ENCODE measurements around the gene PGF.

PGF gene

DNA sequence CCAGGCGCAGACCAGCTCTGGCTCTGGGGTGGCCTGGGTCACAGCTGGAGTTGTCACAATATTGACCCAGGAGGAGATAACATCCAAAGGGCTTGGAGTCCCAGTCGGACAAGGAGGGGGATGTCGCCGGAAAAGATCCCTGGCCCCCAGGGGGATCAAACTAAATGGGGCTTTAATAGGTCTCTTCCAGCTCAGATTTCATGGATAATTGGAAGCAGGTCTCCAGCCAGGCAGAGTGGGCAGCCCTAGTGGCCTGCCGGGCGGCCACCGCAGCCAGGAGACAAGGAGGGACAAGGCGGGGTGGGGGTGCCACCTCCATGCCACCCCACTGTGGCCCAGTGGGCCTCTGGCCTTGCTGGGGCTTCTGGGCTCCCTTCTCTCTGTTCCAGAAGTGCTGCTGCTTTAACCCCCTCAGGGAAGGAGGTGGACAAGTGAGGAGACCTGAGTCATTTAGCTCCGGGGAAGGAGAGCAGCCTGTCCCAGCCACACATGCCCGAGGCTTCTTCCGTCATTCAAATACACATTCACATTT is 23.1 kb upstream of the PGF start:
- DNase-seq, result no peak

GRCh38 chr14:74977901-74978385 is 22.5 kb upstream of the PGF start:
- no peak for DNase-seq

DNA sequence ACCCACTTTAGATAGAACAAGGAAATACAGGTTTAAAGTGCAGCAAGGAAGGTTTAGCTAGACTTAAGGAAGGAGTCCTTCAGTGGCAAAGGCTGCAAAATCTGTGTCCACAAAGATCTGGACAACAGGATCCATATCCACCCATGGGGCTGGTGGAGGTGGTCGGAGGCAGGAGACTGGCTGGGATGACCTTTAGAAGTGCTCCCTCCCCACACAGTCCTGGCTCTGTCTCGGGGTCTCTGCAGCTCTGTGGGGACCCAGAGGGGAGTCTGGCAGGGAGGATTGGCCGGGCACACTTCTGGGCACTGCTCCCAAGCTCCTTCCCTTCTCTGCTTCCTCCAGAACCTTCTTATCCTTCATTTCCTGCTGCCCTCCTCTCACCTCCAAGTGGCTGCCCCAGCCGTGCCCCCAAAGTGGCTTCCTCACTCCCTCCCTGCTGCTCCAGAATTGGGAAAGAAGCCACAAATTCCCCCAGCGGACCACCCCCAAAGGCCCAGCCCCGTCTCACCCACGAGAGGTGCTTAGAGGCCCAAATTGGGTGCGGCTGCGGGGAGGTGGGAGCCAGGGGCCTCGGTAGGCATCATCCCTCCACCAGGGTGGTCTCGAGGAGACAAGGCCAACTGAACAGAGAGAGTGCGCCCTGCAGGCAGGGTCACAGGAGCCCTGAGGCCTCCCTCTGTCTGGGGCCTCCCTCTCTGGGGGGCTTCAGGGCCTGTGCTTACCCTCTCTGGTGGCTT is 21.9 kb upstream of the PGF start:
- DNase-seq, result no peak

DNA sequence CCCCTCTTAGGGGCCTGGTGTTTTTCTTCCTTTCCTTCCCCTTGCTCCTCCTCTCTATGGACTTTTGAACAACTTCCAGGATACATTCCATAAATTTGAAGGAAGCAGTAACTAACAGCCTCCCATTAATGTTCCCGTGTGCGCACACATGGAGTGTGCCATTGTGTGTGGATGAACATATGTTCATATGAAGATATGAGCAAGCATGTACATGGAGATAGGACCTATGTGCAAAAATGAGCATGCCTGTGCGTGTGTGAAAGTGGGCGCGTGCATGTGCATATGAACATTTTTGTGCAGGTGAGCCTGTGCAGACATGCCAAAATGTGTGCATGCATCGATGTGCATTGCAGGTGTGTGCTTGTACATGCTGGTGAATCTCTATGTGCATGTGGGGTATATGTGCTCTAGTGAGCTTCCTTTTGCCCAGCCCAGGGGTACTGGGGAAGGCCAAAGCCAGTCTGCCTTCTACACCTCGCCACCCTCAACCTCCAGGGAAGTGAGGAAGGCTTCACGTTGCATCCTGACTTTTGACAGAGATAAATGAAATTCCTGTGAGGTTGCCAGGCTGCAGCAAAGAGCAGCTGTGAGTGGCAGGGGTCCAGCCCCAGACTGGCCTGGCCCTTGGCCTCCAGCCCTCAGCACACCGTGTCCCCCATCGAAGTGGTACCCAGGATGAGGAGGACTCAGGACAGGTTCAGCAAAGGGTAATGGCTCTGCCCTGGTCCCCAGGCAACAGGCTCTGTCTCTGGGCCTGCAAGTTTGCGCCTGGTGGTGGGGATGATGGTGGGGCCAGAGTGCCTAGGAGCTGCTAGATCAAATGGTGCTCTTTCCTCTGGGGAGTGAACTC is 21.1 kb upstream of the PGF start:
- DNase-seq, result no peak

- peak; percentile 91 for DNase-seq
Observed at GRCh38 chr14:74975059-74975810, 19.8 kb upstream of the PGF start.

DNA sequence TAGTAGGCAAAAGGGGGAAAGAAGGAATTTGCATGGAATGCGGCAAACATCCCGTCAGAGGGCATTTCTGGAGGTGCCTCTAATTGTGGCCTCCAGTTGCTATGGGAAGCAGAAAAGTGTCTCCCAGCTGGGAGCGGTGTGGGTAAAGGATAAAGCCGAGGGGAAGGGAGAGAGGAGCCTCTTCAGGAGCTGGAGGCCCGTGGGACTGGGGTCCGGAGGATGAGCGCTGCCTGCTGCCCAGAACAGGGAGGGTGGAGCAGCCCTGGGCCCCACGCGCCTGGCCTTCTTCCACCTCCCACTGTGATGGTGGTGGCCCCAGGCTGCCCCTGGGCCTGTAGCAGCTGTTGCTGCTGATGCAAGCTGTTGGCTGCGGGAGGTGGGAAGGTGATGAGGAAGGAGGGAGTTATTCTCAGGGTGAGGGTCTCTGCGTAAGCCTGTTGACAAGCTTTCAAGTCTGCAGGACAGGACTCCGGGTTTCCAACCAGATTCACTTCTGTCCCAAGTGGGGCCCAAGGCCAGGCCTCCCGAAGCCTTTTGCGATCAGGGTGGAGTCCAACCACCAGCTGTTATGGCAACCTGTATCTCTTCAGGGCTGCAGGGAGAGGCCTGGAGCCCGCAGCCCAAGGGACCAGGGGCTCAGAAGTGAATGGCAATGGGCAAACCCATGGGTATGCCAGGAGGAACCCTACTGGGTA is 19.1 kb upstream of the PGF start:
- peak; percentile 67 for DNase-seq

DNA sequence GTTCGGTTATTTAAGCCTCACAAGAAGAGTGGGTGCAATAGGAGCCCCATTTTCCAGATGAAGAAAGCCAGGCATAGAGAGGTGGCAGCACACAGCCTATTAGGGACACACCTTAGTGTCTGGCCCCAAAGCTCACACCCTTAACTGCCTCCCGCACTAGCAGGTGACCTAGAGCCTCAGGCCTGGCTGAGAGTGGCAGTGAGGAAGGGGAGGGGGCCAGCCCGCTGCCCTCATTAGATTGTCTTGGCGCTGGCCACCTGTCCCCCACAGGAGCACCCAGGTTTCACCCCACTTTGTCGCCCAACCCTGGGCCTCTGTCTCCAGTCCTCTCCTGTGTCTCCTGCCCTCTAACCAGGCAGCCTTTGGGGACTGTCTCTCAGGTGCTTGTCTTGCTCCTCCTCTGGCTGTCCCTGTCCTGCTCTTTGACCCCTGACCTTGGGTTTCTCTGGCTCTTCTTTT is 18.5 kb upstream of the PGF start:
- DNase-seq, result no peak

- peak; percentile 74 for DNase-seq
Observed at GRCh38 chr14:74973003-74973653, 17.7 kb upstream of the PGF start.

DNA sequence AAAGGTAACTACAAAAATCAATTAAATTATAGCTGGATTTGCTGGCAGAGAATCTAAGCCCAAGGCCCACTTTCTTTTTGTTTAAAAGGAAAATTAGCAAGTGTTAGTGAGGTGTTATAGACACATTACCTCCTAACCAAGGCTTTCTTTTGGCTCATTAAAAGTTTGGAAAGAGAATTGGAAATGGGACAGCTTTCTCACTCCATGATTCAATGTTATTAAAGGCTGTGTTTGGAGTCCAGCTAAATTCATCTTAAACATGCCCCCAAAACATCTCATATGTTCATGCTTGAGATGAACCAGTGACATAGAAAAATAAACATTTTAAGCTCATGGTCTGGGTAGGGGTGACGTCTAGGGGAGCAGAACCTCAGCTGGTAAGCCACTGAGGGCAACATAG is 13.4 kb upstream of the PGF start:
- no peak for DNase-seq

DNA sequence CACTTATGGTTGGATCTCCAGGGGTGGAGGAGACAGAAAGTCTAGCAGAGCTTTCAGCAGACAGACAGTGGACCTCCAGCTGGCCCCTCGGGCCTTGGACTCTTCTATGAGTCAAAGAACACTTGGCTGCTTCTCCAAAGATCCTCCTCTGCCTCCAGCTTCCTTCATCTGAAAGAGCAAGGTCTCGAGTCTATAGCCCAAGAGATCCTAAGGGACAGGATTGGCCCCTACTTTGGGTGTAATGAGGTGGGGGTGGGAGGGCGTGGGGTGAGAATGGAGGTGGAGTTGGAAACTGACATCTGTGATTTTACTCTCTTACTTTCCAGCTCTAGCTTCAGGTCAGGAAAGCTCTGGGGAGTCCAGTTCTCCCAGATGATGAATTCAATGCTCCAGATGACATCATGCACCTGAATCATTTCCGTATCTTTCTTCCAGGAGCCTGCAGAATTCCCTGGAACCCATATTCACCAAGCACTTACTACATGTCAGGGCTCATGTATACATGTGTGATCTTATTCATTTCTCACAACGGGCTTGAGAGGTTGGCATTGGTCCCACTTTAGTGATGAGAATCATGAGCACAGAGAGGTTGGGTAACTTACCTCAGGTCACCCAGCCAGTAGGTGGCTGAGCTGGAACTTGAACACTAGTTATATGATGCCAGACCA is 10.2 kb upstream of the PGF start:
- no peak for DNase-seq

GRCh38 chr14:74964787-74965485 is 9.5 kb upstream of the PGF start:
- no peak for DNase-seq

DNA sequence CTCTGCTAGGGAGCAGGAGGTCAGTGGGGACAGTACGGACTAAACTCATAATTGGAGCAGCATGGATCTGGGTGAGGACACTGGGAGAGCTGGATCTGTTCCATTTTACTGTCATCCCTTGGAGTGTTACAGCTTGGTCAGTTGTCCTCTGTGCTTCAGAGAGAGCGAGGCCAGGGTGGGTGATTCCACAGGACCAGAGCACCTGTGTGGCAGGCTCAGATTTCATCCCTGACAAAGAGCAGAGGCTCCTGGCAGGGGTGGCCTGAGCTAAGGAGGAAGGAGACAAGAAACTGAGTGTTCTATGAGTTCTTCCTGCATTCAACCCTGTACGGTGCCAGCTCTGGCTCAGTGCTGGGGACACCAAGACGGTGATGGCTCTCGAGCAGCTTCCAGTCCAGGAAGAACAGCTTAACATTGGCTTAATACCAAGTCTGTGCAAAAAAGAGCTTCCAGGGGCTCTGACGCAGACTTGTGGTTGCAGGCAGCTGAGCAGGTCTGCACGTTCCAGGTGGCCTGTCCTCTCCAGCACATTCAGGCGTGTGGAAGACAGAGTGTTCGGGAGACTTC is 8.4 kb upstream of the PGF start:
- DNase-seq, result no peak

GRCh38 chr14:74963178-74963704 is 7.8 kb upstream of the PGF start:
- no peak for DNase-seq

DNA sequence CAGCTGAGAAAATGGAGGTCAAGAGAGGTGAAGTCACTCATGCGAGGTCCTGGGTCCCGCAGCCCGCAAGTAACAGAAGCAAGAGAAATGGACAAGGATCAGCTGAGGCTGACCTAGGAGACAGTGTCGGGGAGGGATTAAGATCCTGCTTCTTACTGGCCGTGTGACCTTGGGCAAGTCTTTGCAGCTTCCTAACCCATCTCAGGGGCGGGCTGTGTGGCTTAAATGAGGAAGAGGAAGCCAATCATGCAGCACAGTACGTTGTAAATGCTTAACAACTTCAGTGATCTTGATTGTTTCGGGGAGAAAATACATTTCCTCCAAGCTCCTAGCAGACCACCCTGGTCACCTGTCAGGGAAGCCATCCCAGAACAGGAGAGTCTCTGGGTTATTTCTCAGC is 7.1 kb upstream of the PGF start:
- no peak for DNase-seq

DNA sequence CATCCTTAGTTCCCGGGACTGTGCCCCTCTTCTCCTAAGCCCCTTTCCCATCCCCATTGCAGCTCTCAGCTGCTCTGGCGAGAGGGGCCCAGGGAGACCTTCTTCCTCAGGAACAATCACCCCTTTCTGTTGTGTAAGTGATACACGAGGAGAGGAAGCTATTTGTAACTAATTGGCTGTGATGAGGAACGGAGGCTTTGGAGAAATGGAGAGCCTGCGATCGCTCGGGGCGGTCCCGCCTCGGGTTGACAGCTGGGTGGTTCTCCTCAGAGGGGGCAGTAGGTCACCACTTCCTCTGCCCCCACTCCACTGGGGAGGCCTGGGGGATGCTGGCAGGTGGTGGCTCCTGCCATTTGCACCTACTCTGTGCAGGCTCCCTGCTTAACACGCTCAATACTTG is 6.6 kb upstream of the PGF start:
- no peak for DNase-seq

- no peak for DNase-seq
Observed at GRCh38 chr14:74961238-74961911, 6.0 kb upstream of the PGF start.

DNA sequence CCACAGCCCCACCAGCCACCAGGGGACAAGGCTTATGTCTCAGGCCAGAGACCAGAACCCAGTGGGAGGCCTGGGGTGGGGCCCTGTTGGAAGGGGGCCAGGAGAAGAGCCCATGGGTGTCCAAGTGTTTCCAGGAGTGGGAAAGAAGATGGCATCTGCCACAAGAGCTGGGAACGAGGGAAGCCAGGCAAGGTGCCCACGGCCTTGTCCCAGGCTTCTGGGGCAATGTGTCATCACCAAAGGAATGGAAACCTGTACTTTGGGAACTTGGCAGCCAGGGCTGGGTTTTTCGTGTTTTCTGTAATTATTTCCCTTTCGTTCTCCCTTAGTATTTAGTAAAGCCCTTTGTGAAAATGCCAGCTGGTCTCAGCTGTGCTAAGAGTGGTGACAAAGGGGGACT is 5.3 kb upstream of the PGF start:
- no peak for DNase-seq

DNA sequence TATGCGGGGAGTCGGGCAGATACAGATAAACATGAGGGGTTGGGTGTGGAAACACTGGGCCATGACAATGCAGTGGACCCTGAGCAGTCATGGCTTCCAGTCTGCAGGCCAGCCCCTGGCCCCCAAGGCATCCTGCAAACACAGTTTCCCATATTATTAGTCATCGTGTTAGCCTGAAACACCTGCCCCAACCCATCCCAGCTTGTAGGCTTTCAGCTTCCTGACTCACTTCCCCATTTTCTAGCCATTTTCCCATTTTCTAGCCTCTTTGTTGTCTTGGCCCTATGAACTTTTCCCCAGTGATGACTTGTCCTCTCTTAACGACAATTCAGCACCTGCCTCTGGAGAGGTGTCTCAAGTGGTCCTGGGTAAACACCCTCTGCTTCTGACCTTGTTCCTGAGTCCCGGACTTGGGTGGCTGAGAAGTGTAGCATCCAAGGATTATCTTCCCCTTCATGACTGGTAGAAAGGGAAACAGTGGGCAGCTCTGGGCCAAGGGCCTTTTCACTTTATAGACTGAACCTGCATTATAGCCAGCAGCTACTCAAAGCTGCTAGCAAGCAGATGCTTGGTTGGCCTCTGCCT is 4.3 kb upstream of the PGF start:
- DNase-seq, result no peak

Data from femur (tissue), 1 donor.